ENCODE measurements around the gene SPNS2. TPM values are rescaled to one million over a fixed set of nuclear protein-coding genes. Genes with fewer than 3 reads are reported as not detected.

The SPNS2 gene
- total and polyA plus RNA-seq, 9 donors = 0.48 to 12.7 (median 4.2) TPM

- no peaks in the 10 kb centered on the region for H3K4me1 ChIP-seq (ENCODE audit: insufficient read depth)
- DNase-seq = no peak
- TF ChIP-seq EP300 (IDR thresholded peaks at IDR 0.05) (no peak), CTCF (IDR thresholded peaks at IDR 0.05) (no peak), POLR2A (IDR thresholded peaks at IDR 0.05) (no peak)
- H3K36me3 ChIP-seq = no peaks in the 10 kb centered on the region
- 81 to 89% (median 84%) methylated on average over 16 of the region's 16 CpGs for WGBS, 3 donors
- H3K4me3 ChIP-seq = no peak overlapping the region
- intact Hi-C loops (cut with DNase I) = no loop called here
- no peak overlapping the region for H3K27ac ChIP-seq
- no peaks in the 10 kb centered on the region for H3K27me3 ChIP-seq
- no peaks in the 10 kb centered on the region for H3K9me3 ChIP-seq
Measured at GRCh38 chr17:4482338-4483011, 16.2 kb upstream of the SPNS2 start.

GRCh38 chr17:4483012-4483840 lies 15.5 kb upstream of the SPNS2 start:
- no peak for DNase-seq
- H3K36me3 ChIP-seq = no peaks in the 10 kb centered on the region
- H3K4me3 ChIP-seq = no peak overlapping the region
- H3K27ac ChIP-seq = no peak overlapping the region
- 75 to 86% (median 77%) methylated on average over 13 of the region's 13 CpGs for WGBS, 3 donors
- H3K27me3 ChIP-seq = no peaks in the 10 kb centered on the region
- H3K4me1 ChIP-seq (ENCODE audit: insufficient read depth) = no peaks in the 10 kb centered on the region
- intact Hi-C loops (cut with DNase I) = no loop called here
- no peak for TF ChIP-seq EP300 (IDR thresholded peaks at IDR 0.05)
- H3K9me3 ChIP-seq = no peaks in the 10 kb centered on the region

GRCh38 chr17:4485676-4486646 lies 12.7 kb upstream of the SPNS2 start:
- Histone ChIP-seq H3K4me3 (no peak overlapping the region), H3K27me3 (no peaks in the 10 kb centered on the region), H3K4me1 (ENCODE audit: insufficient read depth) (no peaks in the 10 kb centered on the region), H3K27ac (no peak overlapping the region), H3K36me3 (no peaks in the 10 kb centered on the region), H3K9me3 (no peaks in the 10 kb centered on the region)
- DNase-seq = no peak
- TF ChIP-seq EP300 (IDR thresholded peaks at IDR 0.05) (no peak), POLR2A (IDR thresholded peaks at IDR 0.05) (no peak), CTCF (IDR thresholded peaks at IDR 0.05) (no peak)
- intact Hi-C loops (cut with DNase I) = no loop called here
- WGBS, 3 donors = 87 to 90% (median 89%) methylated on average over 30 to 31 of the region's 31 CpGs

GRCh38 chr17:4487296-4487695 lies 11.4 kb upstream of the SPNS2 start:
- Histone ChIP-seq H3K27ac (no peak overlapping the region), H3K27me3 (no peaks in the 10 kb centered on the region), H3K4me1 (ENCODE audit: insufficient read depth) (no peaks in the 10 kb centered on the region), H3K9me3 (no peaks in the 10 kb centered on the region), H3K36me3 (no peaks in the 10 kb centered on the region), H3K4me3 (no peak overlapping the region)
- intact Hi-C loops (cut with DNase I) = no loop called here
- no peak for TF ChIP-seq CTCF (IDR thresholded peaks at IDR 0.05)
- no peak for DNase-seq
- WGBS, 3 donors = 83 to 85% (median 83%) methylated on average over 8 of the region's 8 CpGs
